GM12875 (cell line): ENCODE measurements around the gene PARD3B.

ENCODE experiments used
- H3K4me3 ChIP-seq: one replicate; pipeline ENCODE4 v1.5.1; 2011; ENCODE audit warnings: low read depth, low read length, control low read depth
- CTCF ChIP-seq: IDR thresholded peaks from 2 replicates; pipeline ENCODE4 v1.5.1; 2011; ENCODE audit warnings: low read depth, mild to moderate bottlenecking, control low read depth, inconsistent platforms, low read length, moderate library complexity, borderline replicate concordance; ENCODE audit not compliant: insufficient read depth

The PARD3B gene

GRCh38 chr2:205235434-205235833 is 690.2 kb downstream of the PARD3B start:
- TF ChIP-seq CTCF = no peak
- H3K4me3 ChIP-seq = no peak overlapping the region

DNA sequence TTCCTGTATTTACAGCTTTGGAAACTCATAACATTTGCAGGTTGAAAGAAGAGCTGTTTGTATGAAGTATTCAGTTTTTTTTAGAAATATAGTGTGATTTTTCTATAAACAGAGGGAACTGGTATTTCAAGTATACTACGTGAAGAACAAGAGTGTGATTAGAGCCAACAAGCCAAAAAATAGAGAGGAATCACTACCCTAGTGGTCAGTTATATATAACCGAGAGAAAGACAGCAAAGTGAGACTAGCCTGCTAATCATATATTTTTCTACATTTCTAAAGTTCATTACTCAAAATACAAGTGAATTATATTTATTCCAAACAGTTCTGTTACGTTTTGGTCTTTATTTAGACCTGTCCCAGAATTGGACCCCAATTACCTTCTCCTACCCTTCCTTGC is 692.2 kb downstream of the PARD3B start:
- no peak overlapping the region for H3K4me3 ChIP-seq
- no peak for TF ChIP-seq CTCF

- TF ChIP-seq CTCF = no peak
- H3K4me3 ChIP-seq = no peak overlapping the region
These were observed 699.7 kb downstream of the PARD3B start for GRCh38 chr2:205245001-205245400.

DNA sequence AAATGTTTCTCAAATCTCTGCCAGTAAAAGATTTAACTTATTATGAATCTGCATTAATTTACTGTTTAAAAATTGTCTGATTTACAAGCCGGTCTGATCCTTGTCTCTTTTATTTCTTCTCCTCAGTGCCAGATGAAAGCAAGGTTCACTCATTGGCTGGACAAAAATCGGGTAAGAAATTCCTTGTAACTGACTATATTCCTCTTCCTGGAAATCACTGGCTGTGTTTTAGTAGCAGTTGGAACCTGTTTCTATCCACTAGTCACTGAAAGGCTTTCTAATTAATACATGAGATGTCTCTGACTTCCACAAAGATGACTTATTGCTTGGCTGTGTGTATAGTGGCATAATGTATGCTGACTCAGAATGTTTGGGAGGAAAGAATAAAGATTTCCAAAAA is 700.4 kb downstream of the PARD3B start:
- TF ChIP-seq CTCF = no peak
- no peak overlapping the region for H3K4me3 ChIP-seq

DNA sequence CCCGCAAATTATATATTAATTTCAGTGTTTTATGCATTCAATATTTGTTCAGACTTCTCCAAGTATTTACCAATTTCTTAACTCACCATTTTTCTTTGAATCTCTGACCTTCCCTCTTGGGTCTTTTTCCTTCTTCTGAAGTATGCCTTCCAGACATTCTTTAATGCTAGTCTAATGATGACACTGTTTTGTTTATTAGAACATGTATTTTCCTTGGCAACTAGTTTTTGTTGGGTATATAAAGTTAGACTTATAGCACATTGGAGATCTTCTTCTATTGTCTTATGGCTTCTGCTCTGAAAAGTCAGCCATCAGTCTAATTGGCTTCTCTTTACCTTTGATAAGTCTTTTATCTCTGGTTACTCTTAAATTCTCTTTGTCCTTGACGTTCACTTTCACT is 713.8 kb downstream of the PARD3B start:
- no peak for TF ChIP-seq CTCF
- H3K4me3 ChIP-seq = no peak overlapping the region

DNA sequence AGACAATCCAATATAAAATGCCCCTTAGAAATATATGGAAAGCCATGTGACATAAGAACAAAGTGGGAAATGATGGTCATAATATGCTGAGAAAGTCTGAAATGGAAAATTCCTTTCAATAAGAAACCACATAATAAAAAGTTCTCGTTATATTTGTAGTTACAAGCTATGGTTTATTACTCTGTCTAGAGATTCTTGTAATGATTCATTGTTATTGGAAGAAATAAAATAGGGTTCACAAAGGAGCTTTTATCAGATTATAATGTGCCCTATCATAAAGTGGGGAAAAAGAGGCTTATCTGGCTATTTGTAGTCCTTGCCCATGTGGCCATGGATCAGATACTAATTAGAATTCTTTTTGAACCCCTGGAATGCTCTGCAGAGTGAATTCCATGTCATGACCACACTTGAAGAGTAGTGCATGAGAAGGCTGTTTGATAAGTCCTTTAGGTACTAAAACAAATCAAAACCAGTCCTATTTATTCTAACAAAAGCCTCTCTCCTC is 716.3 kb downstream of the PARD3B start:
- no peak for TF ChIP-seq CTCF
- no peak overlapping the region for H3K4me3 ChIP-seq

- TF ChIP-seq CTCF = no peak
These were observed 722.0 kb downstream of the PARD3B start for GRCh38 chr2:205267323-205267722.

More at GRCh38 chr2:205267323-205267722, 722.0 kb downstream of the PARD3B start:
- no peak overlapping the region for H3K4me3 ChIP-seq
